ENCODE data around the gene PRKAR1B. TPM values are rescaled to one million over a fixed set of nuclear protein-coding genes. Genes with fewer than 3 reads are reported as not detected.
"Not testable (repeated sequence)": the region's sequence is repeated elsewhere in the genome, so short reads cannot be mapped to it uniquely, and the experiment has no call there.

Gene PRKAR1B
- polyA plus RNA-seq, 4 donors = 20.4 to 46.0 (median 38.7) TPM

- DNase-seq (ENCODE audit: low read depth in 4 of 4, low spot score in 3 of 4) = no peak
These were observed 54.2 kb downstream of the PRKAR1B start for GRCh38 chr7:672891-673290.

DNA sequence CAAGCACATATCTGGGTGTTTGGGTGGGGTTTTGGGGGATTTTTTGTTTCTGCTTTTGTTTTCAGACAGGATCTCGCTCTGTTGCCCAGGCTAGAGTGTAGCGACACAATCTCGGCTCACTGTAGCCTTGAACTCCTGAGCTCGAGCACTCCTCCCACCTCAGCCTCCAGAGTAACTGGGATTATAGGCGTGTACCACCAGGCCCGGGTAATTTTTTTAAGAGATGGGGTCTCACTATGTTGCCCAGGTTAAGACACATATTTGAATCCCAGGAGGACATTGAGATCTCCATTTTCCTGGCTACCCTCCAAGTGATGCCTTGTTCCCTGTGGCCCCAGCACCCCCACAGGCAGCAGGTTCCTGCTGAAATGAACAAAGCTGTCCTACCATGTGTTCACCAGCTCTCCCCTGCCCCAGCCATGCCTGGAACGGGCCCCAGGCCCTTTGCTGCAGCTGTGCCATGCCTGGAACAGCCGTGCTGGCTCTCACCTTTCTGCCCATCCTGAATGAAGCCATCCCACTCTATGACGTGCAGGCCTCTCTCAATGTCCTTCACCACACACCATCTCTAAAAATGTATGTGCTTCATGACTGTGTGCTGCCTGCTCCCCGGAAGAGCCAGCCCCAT is 55.6 kb downstream of the PRKAR1B start:
- no peak for DNase-seq (ENCODE audit: low read depth in 4 of 4, low spot score in 3 of 4)

DNA sequence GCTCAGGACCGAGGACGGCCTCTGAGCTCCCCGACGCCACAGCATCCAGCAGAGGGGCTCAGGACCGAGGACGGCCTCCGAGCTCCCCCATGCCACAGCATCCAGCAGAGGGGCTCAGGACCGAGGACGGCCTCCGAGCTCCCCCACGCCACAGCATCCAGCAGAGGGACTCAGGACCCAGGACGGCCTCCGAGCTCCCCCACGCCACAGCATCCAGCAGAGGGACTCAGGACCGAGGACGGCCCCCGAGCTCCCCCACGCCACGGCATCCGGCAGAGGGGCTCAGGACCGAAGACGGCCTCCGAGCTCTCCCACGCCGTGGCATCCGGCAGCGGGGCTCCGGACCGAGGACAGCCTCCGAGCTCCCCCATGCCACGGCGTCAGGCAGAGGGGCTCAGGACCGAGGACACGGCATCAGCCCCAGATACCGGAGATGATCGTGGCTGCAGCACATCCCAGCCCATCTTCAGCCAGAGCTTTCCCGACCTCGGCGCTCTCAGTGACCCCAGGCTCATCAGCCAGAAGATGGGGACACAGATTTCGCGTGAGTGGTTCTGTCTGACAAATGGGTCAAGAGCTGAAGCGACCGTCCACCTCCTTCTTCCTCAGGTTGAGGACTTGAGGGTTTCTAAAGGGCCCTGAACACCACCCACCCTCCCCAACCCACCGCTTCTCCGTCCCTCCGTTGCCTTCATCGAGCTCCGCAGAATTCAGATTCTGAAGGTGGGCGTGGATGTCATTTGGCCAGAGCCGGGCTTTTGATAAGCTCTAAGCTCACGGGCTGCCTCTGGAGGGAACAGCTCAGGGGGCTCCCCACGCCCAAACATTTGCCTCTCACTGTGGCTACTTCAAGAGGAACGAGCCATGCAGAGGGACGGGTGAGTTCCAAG is 56.3 kb downstream of the PRKAR1B start:
- DNase-seq (ENCODE audit: low read depth in 4 of 4, low spot score in 3 of 4) = no peak

- DNase-seq (ENCODE audit: low read depth in 4 of 4, low spot score in 3 of 4) = no peak
These were observed 58.1 kb downstream of the PRKAR1B start for GRCh38 chr7:668958-669357.

GRCh38 chr7:668139-668931 is 58.7 kb downstream of the PRKAR1B start:
- DNase-seq (ENCODE audit: low read depth in 4 of 4, low spot score in 3 of 4) = no peak

- no peak for DNase-seq (ENCODE audit: low read depth in 4 of 4, low spot score in 3 of 4)
These were observed 60.4 kb downstream of the PRKAR1B start for GRCh38 chr7:666454-667292.

DNA sequence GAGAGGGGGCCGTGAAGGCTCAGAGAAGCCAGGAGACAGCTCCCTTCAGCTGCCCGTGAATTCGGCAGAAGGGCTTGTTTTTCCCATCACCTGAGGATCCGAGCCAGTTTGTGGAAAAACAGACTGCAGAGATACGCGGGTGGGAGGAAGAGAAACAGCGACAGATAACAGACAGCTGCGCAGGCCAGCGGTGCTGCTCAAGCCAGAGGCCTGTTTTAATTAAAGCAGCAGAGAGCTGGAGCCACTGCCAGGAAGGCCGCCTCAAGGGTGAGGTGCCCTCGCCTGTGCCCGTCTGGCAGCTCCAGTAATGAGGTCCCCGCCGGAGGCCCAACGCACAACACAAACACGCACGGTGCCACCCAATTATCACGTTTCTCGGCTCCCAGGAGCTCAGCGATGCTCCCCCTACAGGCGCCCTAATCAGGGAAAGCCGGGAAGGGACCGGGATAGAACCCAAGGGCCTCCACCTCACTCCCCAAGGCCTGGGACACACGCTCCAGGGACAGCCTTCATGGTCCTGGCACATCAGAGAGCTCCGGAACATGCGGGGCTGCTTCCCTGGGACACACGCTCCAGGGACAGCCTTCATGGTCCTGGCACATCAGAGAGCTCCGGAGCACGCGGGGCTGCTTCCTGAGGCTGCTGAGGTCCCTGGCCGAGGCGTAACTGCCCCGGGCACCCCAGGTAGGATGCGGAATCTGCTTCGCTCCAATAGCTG is 61.2 kb downstream of the PRKAR1B start:
- no peak for DNase-seq (ENCODE audit: low read depth in 4 of 4, low spot score in 3 of 4)

DNA sequence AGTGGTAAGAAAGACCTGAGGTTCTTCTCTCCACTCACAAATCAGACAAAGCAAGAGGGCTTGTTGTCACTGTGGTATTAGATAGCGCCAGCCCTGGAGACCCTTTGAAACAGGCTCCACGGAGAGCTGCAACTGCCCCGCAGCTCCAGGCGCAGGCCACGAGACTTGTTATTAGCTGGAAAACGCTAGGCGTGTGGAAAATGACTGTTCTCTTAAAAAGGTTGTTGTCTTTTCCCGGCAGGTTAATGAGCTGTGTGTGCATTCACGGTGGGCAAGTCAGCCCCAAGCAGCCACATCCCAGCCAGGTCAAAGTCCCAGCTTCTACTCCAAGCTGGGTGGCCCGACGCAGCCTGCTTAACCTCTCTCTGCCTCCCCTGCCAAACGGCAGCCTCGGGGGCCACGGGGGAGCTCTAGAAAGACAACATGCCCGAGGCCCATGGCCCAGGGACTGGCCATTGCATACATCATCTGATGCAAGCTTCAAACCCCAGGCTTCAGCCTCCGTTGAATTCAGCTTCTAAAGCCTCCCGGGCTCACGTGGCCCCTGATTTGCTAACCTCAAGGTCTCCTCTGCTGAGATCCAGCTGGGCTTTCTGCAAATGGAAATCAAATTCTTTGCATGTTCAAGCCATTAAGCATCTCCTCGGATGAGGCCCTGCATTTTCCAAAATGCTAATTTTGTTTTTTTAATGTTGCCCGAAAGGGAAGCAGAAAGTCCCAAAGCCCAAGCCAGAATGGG is 61.9 kb downstream of the PRKAR1B start:
- peak; percentile 39 to 53 (median 48) for DNase-seq (ENCODE audit: low read depth in 4 of 4, low spot score in 3 of 4)

DNA sequence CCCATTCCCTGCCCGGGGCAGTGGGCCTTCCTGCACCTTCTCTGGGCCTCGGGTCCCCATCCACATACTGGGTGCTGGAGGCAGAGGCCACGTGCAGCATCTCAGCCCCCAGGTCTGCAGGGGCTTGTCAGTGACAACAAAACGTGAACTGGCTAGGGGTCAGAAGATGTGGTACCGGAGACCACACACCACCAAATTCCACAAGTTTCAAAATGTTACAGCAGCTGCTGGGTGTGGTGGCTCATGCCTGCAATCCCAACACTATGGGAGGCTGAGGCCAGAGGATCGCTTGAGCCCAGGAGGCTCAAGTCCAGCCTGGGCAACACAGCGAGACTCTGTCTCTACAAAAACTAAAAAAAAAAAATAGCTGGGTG is 62.7 kb downstream of the PRKAR1B start:
- no peak for DNase-seq (ENCODE audit: low read depth in 4 of 4, low spot score in 3 of 4)

GRCh38 chr7:662576-662975 is 64.5 kb downstream of the PRKAR1B start:
- DNase-seq (ENCODE audit: low read depth in 4 of 4, low spot score in 3 of 4) = no peak

GRCh38 chr7:659996-660395 is 67.1 kb downstream of the PRKAR1B start:
- DNase-seq (ENCODE audit: low read depth in 4 of 4, low spot score in 3 of 4) = no peak

DNA sequence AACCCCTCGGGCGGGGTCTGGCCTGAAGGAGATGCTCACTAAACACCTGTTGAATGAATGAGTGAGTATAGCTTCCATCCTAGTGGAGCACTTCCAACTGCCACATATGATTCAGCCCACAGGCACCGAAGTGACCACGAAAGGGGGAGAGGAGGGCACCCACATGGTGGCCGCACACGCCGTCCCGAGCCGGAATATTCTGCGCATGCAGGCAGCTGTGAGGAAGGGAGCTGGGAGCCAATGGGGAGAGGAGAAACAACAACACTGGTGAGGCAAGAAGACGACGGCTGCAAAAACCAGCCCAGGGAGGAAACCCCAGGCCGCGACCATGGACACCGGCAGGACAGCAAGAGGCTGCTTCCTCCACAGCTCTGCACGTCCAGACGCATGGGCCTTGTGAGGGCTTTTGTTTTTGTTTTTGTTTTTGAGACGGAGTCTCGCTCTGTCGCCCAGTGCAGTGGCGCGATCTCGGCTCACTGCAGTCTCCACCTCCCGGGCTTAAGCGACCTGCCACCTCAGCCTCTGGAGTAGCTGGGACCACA is 67.7 kb downstream of the PRKAR1B start:
- no peak for DNase-seq (ENCODE audit: low read depth in 4 of 4, low spot score in 3 of 4)

GRCh38 chr7:657565-658119 is 69.4 kb downstream of the PRKAR1B start:
- peak in 1 of 4 donors; percentile 15 for DNase-seq (ENCODE audit: low read depth in 4 of 4, low spot score in 3 of 4)

DNA sequence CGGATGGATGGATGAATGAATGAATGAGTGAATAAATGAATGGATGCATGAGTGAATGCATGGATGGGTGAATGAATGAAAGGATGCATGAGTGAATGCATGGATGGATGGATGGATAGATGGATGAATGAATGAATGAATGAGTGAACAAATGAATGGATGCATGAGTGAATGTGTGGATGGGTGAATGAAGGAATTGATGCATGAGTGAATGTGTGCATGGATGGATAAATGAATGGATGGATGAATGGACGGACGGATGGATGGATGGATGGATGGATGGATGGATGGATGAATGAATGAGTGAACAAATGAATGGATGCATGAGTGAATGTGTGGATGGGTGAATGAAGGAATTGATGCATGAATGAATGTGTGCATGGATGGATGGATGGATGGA is 70.1 kb downstream of the PRKAR1B start:
- DNase-seq (ENCODE audit: low read depth in 4 of 4, low spot score in 3 of 4) = not testable (repeated sequence)

DNA sequence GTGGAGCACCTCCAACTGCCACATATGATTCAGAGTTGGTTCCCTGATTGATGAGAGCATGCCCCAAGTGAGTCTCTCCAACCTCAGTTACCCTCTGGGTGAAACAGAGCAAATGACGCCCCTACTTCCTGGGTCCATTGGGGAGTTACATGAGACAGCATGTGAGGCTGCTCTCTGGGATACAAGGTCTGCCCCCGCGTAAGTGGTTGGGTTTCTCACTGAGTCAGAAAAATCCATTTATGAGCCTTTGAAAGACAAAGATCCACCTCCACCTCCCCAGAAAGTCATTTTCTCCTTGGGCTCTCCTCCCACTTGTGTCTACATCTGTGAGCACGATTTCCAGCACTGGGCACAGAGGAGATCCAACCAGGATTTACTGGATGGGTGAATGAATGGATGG is 71.3 kb downstream of the PRKAR1B start:
- DNase-seq (ENCODE audit: low read depth in 4 of 4, low spot score in 3 of 4) = no peak

DNA sequence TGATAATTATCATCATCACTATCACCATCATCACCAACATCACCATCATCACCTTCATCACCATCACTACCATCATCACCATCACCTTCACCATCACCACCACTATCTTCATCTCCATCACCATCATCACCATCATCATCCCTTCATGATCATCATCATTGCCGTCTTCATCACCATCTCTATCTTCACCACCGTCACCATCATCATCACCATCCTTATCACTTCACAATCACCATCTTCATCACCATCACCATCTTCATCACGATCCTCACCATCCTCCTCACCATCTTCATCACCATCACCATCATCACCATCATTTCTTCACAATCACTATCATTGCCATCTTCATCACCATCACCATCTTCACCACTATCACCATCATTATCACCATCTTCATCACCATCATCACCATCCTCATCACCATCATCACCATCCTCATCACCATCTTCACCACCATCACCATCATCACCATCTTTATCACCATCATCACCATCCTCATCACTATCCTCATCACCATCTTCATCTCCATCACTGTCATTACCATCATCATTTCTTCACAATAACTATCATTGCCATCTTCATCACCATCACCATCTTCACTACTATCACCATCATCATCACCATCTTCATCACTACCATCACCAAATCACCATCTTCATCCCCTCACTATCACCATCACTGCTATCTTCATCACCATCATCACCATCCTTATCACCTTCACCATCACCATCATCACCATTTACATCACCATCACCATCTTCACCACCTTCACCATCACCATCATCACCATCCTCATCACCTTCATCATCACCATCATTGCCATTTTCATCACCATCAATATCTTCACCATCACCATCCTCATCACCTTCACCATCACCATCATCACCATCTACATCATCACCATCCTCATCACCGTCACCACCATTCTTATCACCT is 73.0 kb downstream of the PRKAR1B start:
- no peak for DNase-seq (ENCODE audit: low read depth in 4 of 4, low spot score in 3 of 4)

GRCh38 chr7:652881-653280 is 74.2 kb downstream of the PRKAR1B start:
- DNase-seq (ENCODE audit: low read depth in 4 of 4, low spot score in 3 of 4) = no peak

All from left renal pelvis (tissue), 4 donors.